ENCODE measurements around the gene AATK.
A peak's percentile ranks its signal among the peaks of the same experiment; 100 is the strongest.

The AATK gene

GRCh38 chr17:81143717-81144422, 22.2 kb downstream of the AATK start:
- Mint-ChIP-seq H3K4me3 (no peak overlapping the region), H3K36me3 (no peaks in the 10 kb centered on the region), H3K9me3 (no peaks in the 10 kb centered on the region), H3K27me3 (peaks cover 11% of the 10 kb centered on the region), H3K4me1 (no peaks in the 10 kb centered on the region), H3K27ac (no peak overlapping the region)
- DNase-seq (ENCODE audit: low spot score in 2 of 2) (no peak), ATAC-seq (ENCODE audit: low read depth) (no peak)

GRCh38 chr17:81143200-81143527, 22.9 kb downstream of the AATK start:
- DNase-seq (ENCODE audit: low spot score in 2 of 2), result no peak
- Mint-ChIP-seq H3K27ac (no peak overlapping the region), H3K36me3 (no peaks in the 10 kb centered on the region), H3K9me3 (no peaks in the 10 kb centered on the region), H3K4me3 (no peak overlapping the region), H3K4me1 (no peaks in the 10 kb centered on the region), H3K27me3 (peaks cover 11% of the 10 kb centered on the region)
- no peak for ATAC-seq (ENCODE audit: low read depth)

GRCh38 chr17:81142301-81143199, 23.5 kb downstream of the AATK start:
- no peak overlapping the region for H3K27ac Mint-ChIP-seq
- ATAC-seq (ENCODE audit: low read depth), result peak; percentile 98
- no peaks in the 10 kb centered on the region for H3K36me3 Mint-ChIP-seq
- H3K27me3 Mint-ChIP-seq, result peaks cover 11% of the 10 kb centered on the region
- peak; percentile 71 to 74 for DNase-seq (ENCODE audit: low spot score in 2 of 2)
- H3K4me1 Mint-ChIP-seq, result no peaks in the 10 kb centered on the region
- H3K4me3 Mint-ChIP-seq, result no peak overlapping the region
- H3K9me3 Mint-ChIP-seq, result no peaks in the 10 kb centered on the region

DNA sequence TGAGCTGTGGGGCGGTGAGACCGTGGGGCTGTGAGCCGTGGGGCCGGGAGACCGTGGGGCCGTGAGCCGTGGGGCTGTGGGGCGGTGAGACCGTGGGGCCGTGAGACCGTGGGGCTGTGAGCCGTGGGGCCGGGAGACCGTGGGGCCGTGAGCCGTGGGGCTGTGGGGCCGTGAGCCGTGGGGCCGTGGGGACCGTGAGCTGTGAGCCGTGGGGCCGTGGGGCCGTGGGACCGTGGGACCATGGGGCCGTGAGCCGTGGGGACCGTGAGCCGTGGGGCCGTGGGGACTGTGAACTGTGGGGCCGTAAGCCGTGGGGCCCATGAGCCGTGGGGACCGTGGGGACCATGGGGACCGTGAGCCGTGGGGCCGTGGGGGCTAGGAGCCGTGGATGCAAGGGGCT, 25.3 kb downstream of the AATK start:
- DNase-seq (ENCODE audit: low spot score in 2 of 2), result no peak
- H3K4me1 Mint-ChIP-seq, result no peaks in the 10 kb centered on the region
- H3K27ac Mint-ChIP-seq, result no peak overlapping the region
- no peaks in the 10 kb centered on the region for H3K9me3 Mint-ChIP-seq
- ATAC-seq (ENCODE audit: low read depth), result no peak
- no peaks in the 10 kb centered on the region for H3K36me3 Mint-ChIP-seq
- H3K27me3 Mint-ChIP-seq, result peaks cover 11% of the 10 kb centered on the region
- no peak overlapping the region for H3K4me3 Mint-ChIP-seq

GRCh38 chr17:81140018-81140417, 26.0 kb downstream of the AATK start:
- no peak for ATAC-seq (ENCODE audit: low read depth)
- Mint-ChIP-seq H3K27me3 (peaks cover 11% of the 10 kb centered on the region), H3K4me1 (no peaks in the 10 kb centered on the region)

GRCh38 chr17:81139428-81139827, 26.6 kb downstream of the AATK start:
- Mint-ChIP-seq H3K27ac (no peak overlapping the region), H3K4me3 (no peak overlapping the region), H3K27me3 (peaks cover 11% of the 10 kb centered on the region), H3K9me3 (no peaks in the 10 kb centered on the region), H3K36me3 (no peaks in the 10 kb centered on the region), H3K4me1 (no peaks in the 10 kb centered on the region)
- DNase-seq (ENCODE audit: low spot score in 2 of 2) (no peak), ATAC-seq (ENCODE audit: low read depth) (no peak)

More at GRCh38 chr17:81140018-81140417, 26.0 kb downstream of the AATK start:
- DNase-seq (ENCODE audit: low spot score in 2 of 2), result no peak
- Mint-ChIP-seq H3K9me3 (no peaks in the 10 kb centered on the region), H3K4me3 (no peak overlapping the region), H3K36me3 (no peaks in the 10 kb centered on the region), H3K27ac (no peak overlapping the region)

GRCh38 chr17:81138500-81138899, 27.5 kb downstream of the AATK start:
- H3K27ac Mint-ChIP-seq, result no peak overlapping the region
- no peaks in the 10 kb centered on the region for H3K36me3 Mint-ChIP-seq
- ATAC-seq (ENCODE audit: low read depth) (no peak), DNase-seq (ENCODE audit: low spot score in 2 of 2) (no peak)
- H3K9me3 Mint-ChIP-seq, result no peaks in the 10 kb centered on the region
- H3K27me3 Mint-ChIP-seq, result peaks cover 6% of the 10 kb centered on the region
- no peak overlapping the region for H3K4me3 Mint-ChIP-seq
- no peaks in the 10 kb centered on the region for H3K4me1 Mint-ChIP-seq

GRCh38 chr17:81138083-81138482, 27.9 kb downstream of the AATK start:
- ATAC-seq (ENCODE audit: low read depth) (no peak), DNase-seq (ENCODE audit: low spot score in 2 of 2) (no peak)
- no peak overlapping the region for H3K27ac Mint-ChIP-seq
- H3K4me3 Mint-ChIP-seq, result no peak overlapping the region
- peaks cover 5% of the 10 kb centered on the region for H3K27me3 Mint-ChIP-seq
- H3K9me3 Mint-ChIP-seq, result no peaks in the 10 kb centered on the region
- no peaks in the 10 kb centered on the region for H3K4me1 Mint-ChIP-seq
- no peaks in the 10 kb centered on the region for H3K36me3 Mint-ChIP-seq

GRCh38 chr17:81137248-81137647, 28.8 kb downstream of the AATK start:
- H3K27ac Mint-ChIP-seq, result no peak overlapping the region
- H3K9me3 Mint-ChIP-seq, result no peaks in the 10 kb centered on the region
- H3K4me1 Mint-ChIP-seq, result no peaks in the 10 kb centered on the region
- H3K4me3 Mint-ChIP-seq, result no peak overlapping the region
- H3K36me3 Mint-ChIP-seq, result no peaks in the 10 kb centered on the region
- H3K27me3 Mint-ChIP-seq, result peaks cover 3% of the 10 kb centered on the region
- ATAC-seq (ENCODE audit: low read depth) (no peak), DNase-seq (ENCODE audit: low spot score in 2 of 2) (no peak)

- DNase-seq (ENCODE audit: low spot score in 2 of 2) (no peak), ATAC-seq (ENCODE audit: low read depth) (no peak)
- Mint-ChIP-seq H3K27me3 (no peaks in the 10 kb centered on the region), H3K9me3 (no peaks in the 10 kb centered on the region), H3K4me1 (no peaks in the 10 kb centered on the region), H3K27ac (no peak overlapping the region), H3K4me3 (no peak overlapping the region), H3K36me3 (no peaks in the 10 kb centered on the region)
Measured at GRCh38 chr17:81136366-81136765, 29.7 kb downstream of the AATK start.

DNA sequence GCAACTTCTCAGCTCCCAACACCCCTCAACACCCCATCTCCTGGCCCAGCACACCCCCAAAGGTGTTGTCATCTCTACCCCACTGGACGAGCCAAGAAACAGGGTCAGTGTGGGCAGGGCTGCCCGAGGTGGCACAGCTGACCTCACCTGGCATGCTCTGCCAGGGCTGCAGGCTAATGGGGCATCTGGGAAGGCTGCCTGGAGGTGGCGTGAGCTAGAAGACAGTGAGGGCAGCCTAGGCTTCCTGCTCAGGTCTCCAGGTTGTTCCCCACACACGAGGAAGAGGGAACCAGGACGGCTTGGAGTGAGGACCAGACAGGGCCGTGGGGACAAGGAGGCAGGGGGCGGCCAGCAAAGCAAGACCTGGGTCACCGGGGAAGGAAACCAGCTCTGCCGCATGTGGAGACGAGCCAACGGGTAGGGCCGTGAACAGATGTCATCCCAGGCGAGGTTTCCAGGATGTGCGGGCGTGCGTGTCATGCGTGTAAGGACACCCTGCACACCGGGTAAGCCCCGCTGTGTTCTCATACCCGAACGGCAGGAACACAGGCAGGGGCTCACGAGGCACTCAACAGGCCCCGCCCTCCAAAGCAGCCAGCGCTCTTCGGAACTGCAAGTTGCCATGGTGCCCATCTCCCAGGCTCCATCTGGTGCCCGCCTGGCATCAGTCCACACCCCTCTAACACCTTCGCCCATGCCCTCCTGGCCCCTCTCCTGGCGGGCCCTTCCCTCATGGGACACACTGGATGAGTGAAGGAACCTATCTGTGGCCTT, 30.3 kb downstream of the AATK start:
- no peaks in the 10 kb centered on the region for H3K36me3 Mint-ChIP-seq
- H3K4me1 Mint-ChIP-seq, result no peaks in the 10 kb centered on the region
- ATAC-seq (ENCODE audit: low read depth), result no peak
- no peak overlapping the region for H3K27ac Mint-ChIP-seq
- H3K4me3 Mint-ChIP-seq, result no peak overlapping the region
- no peaks in the 10 kb centered on the region for H3K9me3 Mint-ChIP-seq
- no peak for DNase-seq (ENCODE audit: low spot score in 2 of 2)
- no peaks in the 10 kb centered on the region for H3K27me3 Mint-ChIP-seq

- Mint-ChIP-seq H3K9me3 (no peaks in the 10 kb centered on the region), H3K36me3 (no peaks in the 10 kb centered on the region), H3K27me3 (no peaks in the 10 kb centered on the region), H3K27ac (no peak overlapping the region), H3K4me1 (no peaks in the 10 kb centered on the region), H3K4me3 (no peak overlapping the region)
- no peak for ATAC-seq (ENCODE audit: low read depth)
- no peak for DNase-seq (ENCODE audit: low spot score in 2 of 2)
Measured at GRCh38 chr17:81134064-81134781, 31.8 kb downstream of the AATK start.

GRCh38 chr17:81132770-81133723, 33.0 kb downstream of the AATK start:
- DNase-seq (ENCODE audit: low spot score in 2 of 2) (no peak), ATAC-seq (ENCODE audit: low read depth) (no peak)
- H3K4me3 Mint-ChIP-seq, result no peak overlapping the region
- H3K36me3 Mint-ChIP-seq, result no peaks in the 10 kb centered on the region
- H3K9me3 Mint-ChIP-seq, result no peaks in the 10 kb centered on the region
- no peaks in the 10 kb centered on the region for H3K4me1 Mint-ChIP-seq
- H3K27me3 Mint-ChIP-seq, result no peaks in the 10 kb centered on the region
- no peak overlapping the region for H3K27ac Mint-ChIP-seq

Measured in memory B cell (primary cell).